GM10248 (cell line): ENCODE data around the gene RNF38.

Experiments
- CTCF ChIA-PET: fragments of 300-600 bp; sonication (Branson Sonifier 250); formaldehyde crosslinking; extraction: SDS; loops from one replicate; lab custom pipeline; 2021; ENCODE audit warnings: antibody characterized with exemption; lab: Yijun Ruan, JAX
- POLR2A ChIA-PET: fragments of 350-650 bp; sonication (Branson Sonifier 250); formaldehyde crosslinking; extraction: SDS; loops from one replicate; lab custom pipeline; 2020; ENCODE audit warnings: antibody characterized with exemption; lab: Yijun Ruan, JAX
- DNase-seq: peaks from one replicate; pipeline ENCODE4 v3.0.0; 2012; ENCODE audit errors: extremely low spot score
- TF ChIP-seq, protein P1 (sequence below): IDR thresholded peaks from 2 replicates; pipeline ENCODE4 v1.5.1; 2012; ENCODE audit warnings: mild to moderate bottlenecking, low read depth; ENCODE audit errors: extremely low read depth, missing control alignments, control extremely low read depth

The RNF38 gene

DNA sequence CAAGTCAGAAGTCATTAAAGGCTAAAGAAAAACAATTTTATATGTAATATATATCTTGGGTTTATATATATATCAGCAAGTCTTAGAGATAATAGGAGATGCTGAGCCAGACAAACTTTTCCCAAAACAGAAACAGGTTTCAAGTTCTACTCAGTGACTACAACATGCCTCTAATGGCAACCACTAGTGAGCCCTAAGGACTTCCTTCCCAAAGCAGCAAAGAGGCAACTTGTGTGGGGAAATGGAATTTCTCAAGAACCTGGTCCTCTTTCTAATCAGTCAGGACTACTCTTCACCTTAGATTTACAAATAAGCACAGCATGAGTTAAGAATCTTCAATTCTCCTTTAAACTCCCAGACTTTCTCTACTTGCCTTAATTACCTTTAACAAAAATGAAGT lies 17.6 kb downstream of the RNF38 start:
- ChIA-PET POLR2A (interaction anchor here (0.9 kb wide), 1 partner anchor 18 kb away, joined by 3 read pairs; the partner anchor contains the start of gene RNF38), CTCF (interaction anchor here (1.0 kb wide), 1 partner anchor 11 kb away, joined by 3 read pairs; no protein-coding TSS in a partner anchor)
- DNase-seq, result no peak
- TF ChIP-seq, protein P1, sequence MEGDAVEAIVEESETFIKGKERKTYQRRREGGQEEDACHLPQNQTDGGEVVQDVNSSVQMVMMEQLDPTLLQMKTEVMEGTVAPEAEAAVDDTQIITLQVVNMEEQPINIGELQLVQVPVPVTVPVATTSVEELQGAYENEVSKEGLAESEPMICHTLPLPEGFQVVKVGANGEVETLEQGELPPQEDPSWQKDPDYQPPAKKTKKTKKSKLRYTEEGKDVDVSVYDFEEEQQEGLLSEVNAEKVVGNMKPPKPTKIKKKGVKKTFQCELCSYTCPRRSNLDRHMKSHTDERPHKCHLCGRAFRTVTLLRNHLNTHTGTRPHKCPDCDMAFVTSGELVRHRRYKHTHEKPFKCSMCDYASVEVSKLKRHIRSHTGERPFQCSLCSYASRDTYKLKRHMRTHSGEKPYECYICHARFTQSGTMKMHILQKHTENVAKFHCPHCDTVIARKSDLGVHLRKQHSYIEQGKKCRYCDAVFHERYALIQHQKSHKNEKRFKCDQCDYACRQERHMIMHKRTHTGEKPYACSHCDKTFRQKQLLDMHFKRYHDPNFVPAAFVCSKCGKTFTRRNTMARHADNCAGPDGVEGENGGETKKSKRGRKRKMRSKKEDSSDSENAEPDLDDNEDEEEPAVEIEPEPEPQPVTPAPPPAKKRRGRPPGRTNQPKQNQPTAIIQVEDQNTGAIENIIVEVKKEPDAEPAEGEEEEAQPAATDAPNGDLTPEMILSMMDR, result no peak

DNA sequence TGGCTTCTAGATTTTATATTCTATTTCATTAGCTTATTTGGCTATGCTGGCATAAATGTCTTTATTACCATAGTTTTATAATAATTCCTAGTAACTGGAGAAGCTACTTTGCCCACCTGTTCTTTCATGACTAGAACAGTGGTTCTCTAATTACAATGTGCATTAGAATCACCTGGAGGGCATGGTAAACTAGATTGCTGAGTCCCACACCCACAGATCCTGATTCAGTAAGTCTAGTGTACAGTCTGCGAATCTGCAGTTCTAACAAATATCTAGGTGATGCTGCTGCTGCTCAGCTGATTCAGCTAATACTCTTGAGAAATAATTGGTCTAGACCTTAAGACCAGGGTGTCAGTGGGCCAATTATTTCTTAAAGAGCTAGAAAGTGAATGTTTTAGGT lies 35.5 kb downstream of the RNF38 start:
- no peak for DNase-seq
- CTCF ChIA-PET, result interaction anchor here (0.9 to 1.7 kb wide), 3 partner anchors 15 to 43 kb away, joined by 3 to 4 read pairs (median 4); no protein-coding TSS in a partner anchor
- POLR2A ChIA-PET, result no interaction called here
- TF ChIP-seq, protein P1, result no peak

DNA sequence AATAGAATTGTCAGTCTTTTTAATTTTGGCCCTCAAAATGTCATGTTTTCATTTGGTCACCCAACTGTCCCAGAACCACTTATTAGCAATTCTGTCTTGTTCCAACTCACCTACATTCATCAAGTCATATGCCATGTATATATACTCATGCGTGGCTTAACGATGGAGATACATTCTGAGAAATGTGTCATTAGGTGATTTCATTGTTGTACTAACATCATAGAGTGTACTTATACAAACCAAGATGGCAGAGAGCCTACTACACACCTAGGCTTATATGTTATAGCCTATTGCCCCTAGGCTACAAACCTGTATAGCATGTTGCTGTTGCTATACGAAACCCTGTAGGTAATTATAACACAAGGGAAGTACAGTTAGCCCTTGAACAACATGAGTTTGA lies 36.6 kb downstream of the RNF38 start:
- TF ChIP-seq, protein P1, result no peak
- CTCF ChIA-PET, result interaction anchor here (0.8 to 1.7 kb wide), 3 partner anchors 12 to 44 kb away, joined by 3 to 4 read pairs (median 4); no protein-coding TSS in a partner anchor
- no peak for DNase-seq
- POLR2A ChIA-PET, result no interaction called here

DNA sequence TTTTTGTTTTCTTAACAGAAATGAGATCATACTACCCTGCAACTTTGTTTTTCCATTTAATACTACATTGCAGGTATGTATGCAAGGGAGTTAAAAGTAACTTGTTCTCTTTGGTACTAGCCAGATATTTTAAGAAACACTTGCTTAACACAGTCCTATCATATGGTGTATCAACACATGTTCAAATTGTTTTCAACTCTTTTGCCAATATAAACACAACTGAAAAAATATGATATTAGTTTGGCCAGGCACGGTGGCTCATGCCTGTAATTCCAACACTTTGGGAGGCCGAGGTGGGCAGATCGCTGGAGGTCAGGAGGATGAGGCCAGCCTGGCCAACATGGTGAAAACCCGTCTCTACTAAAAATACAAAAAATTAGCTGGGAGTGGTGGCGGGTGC lies 41.6 kb downstream of the RNF38 start:
- CTCF ChIA-PET, result interaction anchor here (1.6 kb wide), 1 partner anchor 256 kb away, joined by 3 read pairs; no protein-coding TSS in a partner anchor
- TF ChIP-seq, protein P1, result no peak
- no peak for DNase-seq
- POLR2A ChIA-PET, result no interaction called here

DNA sequence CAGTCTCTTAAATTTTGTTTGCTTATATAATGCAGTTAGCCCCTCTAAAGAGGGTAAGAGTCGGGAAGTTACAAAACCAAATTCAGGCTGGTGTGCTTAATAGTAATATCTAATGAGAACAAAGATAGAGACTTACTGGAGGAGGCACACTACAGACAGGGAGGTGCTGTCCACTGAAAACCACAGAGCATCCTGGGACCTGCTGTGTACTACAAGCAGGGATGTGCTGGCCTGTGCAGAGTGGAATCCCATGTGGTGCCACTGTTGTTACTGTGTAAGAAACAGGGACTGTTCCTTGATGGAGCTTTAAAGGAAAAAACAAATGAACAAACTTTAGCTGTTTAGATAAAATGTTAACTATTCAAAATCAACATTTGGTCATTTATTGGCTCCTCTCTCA lies 42.4 kb downstream of the RNF38 start:
- POLR2A ChIA-PET, result no interaction called here

DNA sequence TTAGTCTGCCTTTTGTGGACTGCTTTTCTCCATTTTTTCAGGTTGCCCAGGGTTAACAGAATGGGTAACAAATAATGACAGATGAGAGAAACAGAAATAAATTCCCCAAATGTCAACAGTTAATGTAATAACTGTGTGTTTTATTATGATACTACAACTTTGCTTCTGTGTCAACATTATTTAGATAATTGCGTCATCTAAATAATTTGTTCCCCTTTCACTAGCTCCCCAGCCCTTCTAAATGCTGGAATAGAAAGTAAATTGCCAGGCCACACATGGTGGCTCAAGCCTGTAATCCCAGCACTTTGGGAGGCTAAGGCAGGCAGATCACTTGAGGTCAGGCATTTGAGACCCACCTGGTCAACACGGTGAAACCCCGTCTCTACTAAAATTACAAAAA lies 53.5 kb downstream of the RNF38 start:
- POLR2A ChIA-PET, result no interaction called here
- CTCF ChIA-PET, result no interaction called here
- TF ChIP-seq, protein P1, result no peak
- DNase-seq, result no peak

More for the DNA sequence above, 42.4 kb downstream of the RNF38 start:
- DNase-seq, result no peak
- TF ChIP-seq, protein P1, result no peak
- CTCF ChIA-PET, result interaction anchor here (1.0 to 1.4 kb wide), 3 partner anchors 12 to 29 kb away, joined by 3 to 4 read pairs (median 4); no protein-coding TSS in a partner anchor
